Activated T-helper 17 cell treated with anti-CD3 and anti-CD28 coated beads, Interleukin-2, amount 50 U/mL, for 72 hours (primary cell): ENCODE results near the gene RPS6KC1. TPM values are rescaled to one million over a fixed set of nuclear protein-coding genes. Genes with fewer than 3 reads are reported as not detected.
"Not testable (repeated sequence)": the region's sequence is repeated elsewhere in the genome, so short reads cannot be mapped to it uniquely, and the experiment has no call there.

Source experiments
- ATAC-seq: fragments of 150-1000 bp; cut with Tn5 transposase; replicated peaks from 2 replicates; pipeline ENCODE4 v1.10.0; 2021; ENCODE audit warnings: mild to moderate bottlenecking, moderate library complexity
- H3K27ac Mint-ChIP-seq: one replicate; pipeline ENCODE4 v1.8.0; 2022; ENCODE audit warnings: mixed read lengths
- H3K27me3 Mint-ChIP-seq: one replicate; pipeline ENCODE4 v1.8.0; 2022; ENCODE audit warnings: mixed read lengths
- H3K36me3 Mint-ChIP-seq: one replicate; pipeline ENCODE4 v1.8.0; 2022; ENCODE audit warnings: low read depth, mild to moderate bottlenecking, mixed read lengths
- H3K4me1 Mint-ChIP-seq: one replicate; pipeline ENCODE4 v1.8.0; 2022; ENCODE audit warnings: mixed read lengths
- H3K4me3 Mint-ChIP-seq: one replicate; pipeline ENCODE4 v1.8.0; 2022; ENCODE audit warnings: mild to moderate bottlenecking, mixed read lengths
- H3K9me3 Mint-ChIP-seq: one replicate; pipeline ENCODE4 v1.8.0; 2022; ENCODE audit warnings: mixed read lengths
- total RNA-seq, 2 donors: library from RNA; stranded (reverse); gene quantifications; one replicate each; pipeline ENCODE4 v1.2.3, GENCODE V29; 2022

The RPS6KC1 gene
- total RNA-seq, result 1 to 10 TPM; 6.9 to 9.5 TPM

- H3K4me3 Mint-ChIP-seq, result peak within 1 kb of the TSS; percentile 95
- peaks cover 23% of the 10 kb centered on the region for H3K4me1 Mint-ChIP-seq
- no peaks in the 10 kb centered on the region for H3K36me3 Mint-ChIP-seq
- peak; percentile 98 for ATAC-seq
- peaks cover 5% of the 10 kb centered on the region for H3K9me3 Mint-ChIP-seq
- H3K27ac Mint-ChIP-seq, result peak within 1 kb of the TSS; percentile 96
- H3K27me3 Mint-ChIP-seq, result peaks cover 6% of the 10 kb centered on the region
These were observed at the start of gene RPS6KC1 for GRCh38 chr1:213051127-213051880. Gene RPS6KC1 (plus strand): TSS chr1:213051241. CDS start chr1:213051405, 164 bp downstream.

- peak overlapping the region; percentile 65 for H3K4me3 Mint-ChIP-seq
- no peaks in the 10 kb centered on the region for H3K9me3 Mint-ChIP-seq
- ATAC-seq, result peak; percentile 99
- no peaks in the 10 kb centered on the region for H3K27me3 Mint-ChIP-seq
- peaks cover 9% of the 10 kb centered on the region for H3K4me1 Mint-ChIP-seq
- H3K27ac Mint-ChIP-seq, result peak overlapping the region; percentile 83
- H3K36me3 Mint-ChIP-seq, result peaks cover 88% of the 10 kb centered on the region
These were observed 47.8 kb upstream of the RPS6KC1 start for GRCh38 chr1:213003256-213003655.

- Mint-ChIP-seq H3K4me3 (no peak overlapping the region), H3K9me3 (no peaks in the 10 kb centered on the region), H3K4me1 (peaks cover 18% of the 10 kb centered on the region), H3K27ac (peak overlapping the region; percentile 46), H3K27me3 (no peaks in the 10 kb centered on the region), H3K36me3 (peaks cover 95% of the 10 kb centered on the region)
- ATAC-seq, result no peak
These were observed 42.5 kb upstream of the RPS6KC1 start for GRCh38 chr1:213008564-213008963.

GRCh38 chr1:213014642-213015041 is 36.4 kb upstream of the RPS6KC1 start:
- Mint-ChIP-seq H3K36me3 (peaks cover 40% of the 10 kb centered on the region), H3K27me3 (no peaks in the 10 kb centered on the region), H3K4me3 (peak overlapping the region; percentile 94), H3K9me3 (no peaks in the 10 kb centered on the region), H3K27ac (peak overlapping the region; percentile 96), H3K4me1 (peaks cover 22% of the 10 kb centered on the region)
- ATAC-seq, result no peak

- Mint-ChIP-seq H3K27me3 (no peaks in the 10 kb centered on the region), H3K36me3 (peaks cover 33% of the 10 kb centered on the region), H3K4me3 (peak within 1 kb of the TSS; percentile 94), H3K27ac (peak within 1 kb of the TSS; percentile 96), H3K9me3 (no peaks in the 10 kb centered on the region), H3K4me1 (peaks cover 22% of the 10 kb centered on the region)
- ATAC-seq, result peak; percentile 97
These were observed 35.7 kb upstream of the RPS6KC1 start, which contains the start of gene ANGEL2 for GRCh38 chr1:213015099-213016050. Gene ANGEL2 (minus strand): TSS chr1:213015867. CDS start chr1:213015671, 196 bp downstream.

GRCh38 chr1:213017447-213018273 is 33.4 kb upstream of the RPS6KC1 start:
- peaks cover 14% of the 10 kb centered on the region for H3K36me3 Mint-ChIP-seq
- no peak overlapping the region for H3K27ac Mint-ChIP-seq
- H3K9me3 Mint-ChIP-seq, result no peaks in the 10 kb centered on the region
- no peaks in the 10 kb centered on the region for H3K27me3 Mint-ChIP-seq
- H3K4me3 Mint-ChIP-seq, result no peak overlapping the region
- no peak for ATAC-seq
- H3K4me1 Mint-ChIP-seq, result peaks cover 12% of the 10 kb centered on the region

- no peaks in the 10 kb centered on the region for H3K4me1 Mint-ChIP-seq
- no peak for ATAC-seq
- H3K27me3 Mint-ChIP-seq, result peaks cover 4% of the 10 kb centered on the region
- no peaks in the 10 kb centered on the region for H3K9me3 Mint-ChIP-seq
- H3K36me3 Mint-ChIP-seq, result peaks cover 5% of the 10 kb centered on the region
- no peak overlapping the region for H3K4me3 Mint-ChIP-seq
- H3K27ac Mint-ChIP-seq, result no peak overlapping the region
These were observed 31.6 kb upstream of the RPS6KC1 start for GRCh38 chr1:213019450-213019849.

GRCh38 chr1:213020016-213020415 is 31.0 kb upstream of the RPS6KC1 start:
- Mint-ChIP-seq H3K9me3 (no peaks in the 10 kb centered on the region), H3K36me3 (peaks cover 5% of the 10 kb centered on the region), H3K27me3 (peaks cover 8% of the 10 kb centered on the region), H3K4me3 (no peak overlapping the region), H3K27ac (no peak overlapping the region), H3K4me1 (no peaks in the 10 kb centered on the region)
- ATAC-seq, result no peak

- H3K4me3 Mint-ChIP-seq, H3K27ac Mint-ChIP-seq, H3K9me3 Mint-ChIP-seq, H3K36me3 Mint-ChIP-seq, H3K4me1 Mint-ChIP-seq, ATAC-seq: not testable (repeated sequence)
- H3K27me3 Mint-ChIP-seq, result peaks cover 41% of the 10 kb centered on the region
These were observed 24.0 kb upstream of the RPS6KC1 start for GRCh38 chr1:213027024-213027423.

GRCh38 chr1:213032651-213033050 is 18.4 kb upstream of the RPS6KC1 start:
- Mint-ChIP-seq H3K4me3 (no peak overlapping the region), H3K36me3 (no peaks in the 10 kb centered on the region), H3K4me1 (no peaks in the 10 kb centered on the region), H3K27me3 (peaks cover 45% of the 10 kb centered on the region), H3K9me3 (no peaks in the 10 kb centered on the region), H3K27ac (no peak overlapping the region)
- no peak for ATAC-seq

- no peak for ATAC-seq
- Mint-ChIP-seq H3K9me3 (no peaks in the 10 kb centered on the region), H3K27me3 (peaks cover 41% of the 10 kb centered on the region), H3K36me3 (no peaks in the 10 kb centered on the region), H3K27ac (no peak overlapping the region), H3K4me1 (no peaks in the 10 kb centered on the region), H3K4me3 (no peak overlapping the region)
These were observed 16.3 kb upstream of the RPS6KC1 start for GRCh38 chr1:213034713-213035112.

- Mint-ChIP-seq H3K4me3 (no peak overlapping the region), H3K27me3 (peaks cover 34% of the 10 kb centered on the region), H3K27ac (no peak overlapping the region), H3K9me3 (no peaks in the 10 kb centered on the region), H3K36me3 (no peaks in the 10 kb centered on the region), H3K4me1 (no peaks in the 10 kb centered on the region)
- no peak for ATAC-seq
These were observed 15.5 kb upstream of the RPS6KC1 start for GRCh38 chr1:213035573-213035972.

- no peak overlapping the region for H3K4me3 Mint-ChIP-seq
- peaks cover 4% of the 10 kb centered on the region for H3K27me3 Mint-ChIP-seq
- no peaks in the 10 kb centered on the region for H3K36me3 Mint-ChIP-seq
- no peak for ATAC-seq
- H3K27ac Mint-ChIP-seq, result no peak overlapping the region
- H3K9me3 Mint-ChIP-seq, result no peaks in the 10 kb centered on the region
- H3K4me1 Mint-ChIP-seq, result peaks cover 8% of the 10 kb centered on the region
These were observed 9.6 kb upstream of the RPS6KC1 start for GRCh38 chr1:213041443-213041842.
